Ovary (tissue), 9 donors: ENCODE data around the gene TACR2. TPM values are rescaled to one million over a fixed set of nuclear protein-coding genes. Genes with fewer than 3 reads are reported as not detected.

Experiments used
- DNase-seq, 5 donors: peaks; one replicate each; pipeline ENCODE4 v3.0.0-alpha.2; 2019 to 2020
- H3K27ac ChIP-seq, 2 donors: fragments of 200-600 bp; one replicate each; pipeline versions ENCODE4 v1.5.1 to v1.8.0; 2019 to 2022
- H3K27me3 ChIP-seq: fragments of 200-600 bp; one replicate; pipeline ENCODE4 v1.8.0; 2022
- H3K36me3 ChIP-seq: fragments of 200-600 bp; sonication (generic); one replicate; pipeline ENCODE4 v1.5.1; 2019
- H3K4me1 ChIP-seq: one replicate; pipeline ENCODE4 v1.8.1; 2013; ENCODE audit warnings: mild to moderate bottlenecking, moderate library complexity; ENCODE audit not compliant: insufficient read depth
- H3K4me3 ChIP-seq: fragments of 200-600 bp; sonication (generic); one replicate; pipeline ENCODE4 v1.5.1; 2017
- H3K9me3 ChIP-seq, 2 donors: fragments of 200-600 bp in 1 of 2; sonication (generic) in 1 of 2; one replicate each; pipeline versions ENCODE4 v1.5.1 to v1.8.1; 2013 to 2019; ENCODE audit warnings: mild to moderate bottlenecking in 1 of 2, moderate library complexity in 1 of 2
- CTCF ChIP-seq, 3 donors: fragments of 450-650 bp in 2 of 3; fragments of 200-600 bp in 1 of 3; IDR thresholded peaks; one replicate each; pipeline versions ENCODE4 v1.5.1 to v1.8.0; 2016 to 2022; ENCODE audit warnings: antibody characterized with exemption in 3 of 3, mild to moderate bottlenecking in 1 of 3
- EP300 ChIP-seq: sonication (generic); formaldehyde crosslinking; IDR thresholded peaks from one replicate; pipeline ENCODE4 v1.6.1; 2017; ENCODE audit warnings: antibody characterized with exemption
- POLR2A ChIP-seq: fragments of 450-650 bp; IDR thresholded peaks from one replicate; pipeline ENCODE4 v1.6.1; 2017; ENCODE audit warnings: antibody characterized with exemption, mild to moderate bottlenecking, moderate library complexity
- WGBS, 3 donors: extraction: QIAGEN DNeasy Blood & Tissue Kit in 1 of 3; methylation state at CpG; one replicate each; pipeline versions ENCODE4 v1.1.5 to v1.1.7; 2013 to 2017; 5-methylcytosine and 5-hydroxymethylcytosine counted together
- intact Hi-C, 4 donors: fragments of 100-400 bp; cut with DNase I; formaldehyde crosslinking; loops; one replicate each; pipeline versions ENCODE4 v1.11.0 to v1.15.1; 2022 to 2023
- polyA plus RNA-seq, 2 donors: library from polyadenylated mRNA; stranded (reverse); fragments of 200-250 nt in 1 of 2; fragments of 350-450 nt in 1 of 2; fragmentation: Illumina TruSeq in 1 of 2; extraction: RNeasy Lipid Tissue Mini Kit (QIAGEN cat#74804) in 1 of 2; gene quantifications; one replicate each; pipeline ENCODE4 v1.2.3, GENCODE V29; 2013 to 2014
- total RNA-seq, 7 donors: library from RNA; depleted of rRNA in 2 of 7; stranded (reverse); fragments of >200 nt in 2 of 7; fragmentation: NEBNext Ultra II Directional in 3 of 7; extraction: Animal tissue kit (Norgen Biotek cat#: 25700) in 3 of 7; gene quantifications; one replicate each; pipeline versions ENCODE4 v1.1.0 to v1.2.4, GENCODE V29; 2016 to 2023
- donor health status: DM: no; HTN: no; CAD: no; lungs with moderate emphysema.
- donor health status: DM: no; HTN: no; CAD: no.
- donor health status: Bipolar disorder and iron deficiency.
- donor health status: DM: yes; HTN: yes; CAD: no.
- donor health status: DM: no; HTN: no; CAD: no.
- donor health status: DM: yes; HTN: yes; CAD: no.

TACR2 gene
- total and polyA plus RNA-seq, 9 donors, result 1.0 to 6.2 (median 2.2) TPM

- H3K36me3 ChIP-seq, result no peaks in the 10 kb centered on the region
- H3K27me3 ChIP-seq, result no peaks in the 10 kb centered on the region
- TF ChIP-seq EP300 (no peak), CTCF (IDR thresholded peaks at IDR 0.05) (no peak), POLR2A (no peak)
- no peak overlapping the region for H3K4me3 ChIP-seq
- H3K27ac ChIP-seq, result no peak overlapping the region
- intact Hi-C loops, result no loop called here
- H3K9me3 ChIP-seq, result no peaks in the 10 kb centered on the region
- 43 to 61% (median 53%) methylated on average over 5 of the region's 5 CpGs for WGBS, 3 donors
- DNase-seq, result no peak
- H3K4me1 ChIP-seq, result no peaks in the 10 kb centered on the region
Measured at GRCh38 chr10:69439350-69439739, 22.6 kb upstream of the TACR2 start.

DNA sequence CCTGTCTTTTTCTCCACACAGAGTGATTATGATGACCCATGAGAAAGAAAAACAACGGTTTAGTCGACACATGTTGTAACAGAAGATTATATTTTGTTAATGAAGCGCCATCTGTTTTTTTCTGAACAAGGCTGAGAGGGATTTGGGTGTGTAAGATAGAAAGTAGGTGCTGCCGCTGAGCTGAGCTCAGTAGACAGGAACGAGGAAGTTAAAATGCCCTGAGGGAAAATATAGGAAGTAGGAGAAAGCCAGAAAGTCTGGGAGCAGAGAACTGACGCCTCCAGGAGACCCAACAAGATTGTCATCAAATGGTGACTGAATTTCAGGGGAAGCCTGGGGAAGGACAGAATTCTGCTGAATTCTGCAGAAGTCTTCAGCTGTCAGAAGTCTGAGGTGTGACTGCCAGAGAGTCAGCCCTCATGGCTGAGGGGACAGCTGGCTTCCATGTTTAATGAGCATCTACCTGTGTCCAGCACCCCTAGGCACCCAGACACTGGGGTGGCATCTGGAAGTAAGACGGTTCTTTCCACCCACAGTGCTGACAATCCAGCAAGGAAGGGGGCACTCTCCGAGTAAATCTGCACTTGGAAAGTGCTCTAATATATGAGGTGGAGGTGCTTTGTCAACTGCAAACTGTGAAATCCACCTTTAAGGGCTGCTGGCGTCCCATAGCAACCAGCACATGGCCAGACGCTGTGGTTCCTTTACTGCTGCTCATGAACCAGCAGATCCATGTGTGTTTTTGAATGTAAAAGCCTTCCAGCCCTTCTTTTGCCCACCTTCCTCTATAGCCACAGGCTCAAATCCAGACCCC is 22.0 kb upstream of the TACR2 start:
- Histone ChIP-seq H3K4me3 (no peak overlapping the region), H3K27ac (no peak overlapping the region), H3K4me1 (no peaks in the 10 kb centered on the region), H3K9me3 (no peaks in the 10 kb centered on the region), H3K27me3 (no peaks in the 10 kb centered on the region), H3K36me3 (no peaks in the 10 kb centered on the region)
- intact Hi-C loops, result no loop called here
- TF ChIP-seq EP300 (no peak), CTCF (IDR thresholded peaks at IDR 0.05) (no peak), POLR2A (no peak)
- WGBS, 3 donors, result 24 to 31% (median 31%) methylated on average over 10 of the region's 10 CpGs
- no peak for DNase-seq

GRCh38 chr10:69437321-69438259 is 20.9 kb upstream of the TACR2 start:
- H3K36me3 ChIP-seq, result no peaks in the 10 kb centered on the region
- intact Hi-C loops, result no loop called here
- no peaks in the 10 kb centered on the region for H3K9me3 ChIP-seq
- WGBS, 3 donors, result 84 to 86% (median 85%) methylated on average over 13 of the region's 13 CpGs
- H3K27me3 ChIP-seq, result no peaks in the 10 kb centered on the region
- no peak for DNase-seq
- TF ChIP-seq POLR2A, result no peak
- TF ChIP-seq CTCF (IDR thresholded peaks at IDR 0.05), result no peak
- TF ChIP-seq EP300, result no peak
- no peak overlapping the region for H3K4me3 ChIP-seq
- H3K27ac ChIP-seq, result no peak overlapping the region
- H3K4me1 ChIP-seq, result no peaks in the 10 kb centered on the region

- Histone ChIP-seq H3K9me3 (no peaks in the 10 kb centered on the region), H3K4me3 (no peak overlapping the region), H3K36me3 (no peaks in the 10 kb centered on the region), H3K4me1 (no peaks in the 10 kb centered on the region), H3K27ac (no peak overlapping the region), H3K27me3 (no peaks in the 10 kb centered on the region)
- no peak for TF ChIP-seq EP300
- no peak for TF ChIP-seq POLR2A
- no peak for TF ChIP-seq CTCF (IDR thresholded peaks at IDR 0.05)
- WGBS, 3 donors, result 87 to 95% (median 88%) methylated on average over 14 of the region's 14 CpGs
- intact Hi-C loops, result no loop called here
- DNase-seq, result no peak
Measured at GRCh38 chr10:69435966-69436520, 19.3 kb upstream of the TACR2 start.
